Forelimb muscle (tissue), 1 donor: ENCODE data around the gene MAGI1. TPM values are rescaled to one million over a fixed set of nuclear protein-coding genes. Genes with fewer than 3 reads are reported as not detected.

Experiments used
- DNase-seq: peaks from one replicate; pipeline ENCODE4 v3.0.0-alpha.2; 2013; ENCODE audit warnings: low read depth
- polyA plus RNA-seq: library from polyadenylated mRNA; unstranded; fragments of 120-200 nt; gene quantifications from one replicate; pipeline ENCODE4 v1.2.1, GENCODE V29; 2013; ENCODE audit not compliant: insufficient read length

Gene MAGI1
- polyA plus RNA-seq, 1 donor: 12.3 TPM

DNA sequence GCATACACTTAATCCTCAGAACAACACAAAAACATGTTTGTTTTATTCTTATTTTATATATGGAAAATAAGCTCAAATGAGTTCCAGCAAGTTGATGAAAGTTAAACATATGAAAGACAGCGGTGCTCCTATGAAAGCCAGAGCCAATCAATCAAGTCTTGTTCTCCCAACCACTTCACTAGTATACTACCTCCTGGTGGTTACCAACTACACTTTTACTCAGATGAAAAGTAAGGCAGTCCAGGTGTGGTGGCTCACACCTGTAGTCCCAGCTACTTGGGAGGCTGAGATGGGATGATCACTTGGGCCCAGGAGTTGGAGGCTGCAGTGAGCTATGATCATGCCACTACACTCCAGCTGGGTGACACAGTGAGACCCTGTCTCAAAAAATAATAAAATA is 66.0 kb downstream of the MAGI1 start:
- no peak for DNase-seq

DNA sequence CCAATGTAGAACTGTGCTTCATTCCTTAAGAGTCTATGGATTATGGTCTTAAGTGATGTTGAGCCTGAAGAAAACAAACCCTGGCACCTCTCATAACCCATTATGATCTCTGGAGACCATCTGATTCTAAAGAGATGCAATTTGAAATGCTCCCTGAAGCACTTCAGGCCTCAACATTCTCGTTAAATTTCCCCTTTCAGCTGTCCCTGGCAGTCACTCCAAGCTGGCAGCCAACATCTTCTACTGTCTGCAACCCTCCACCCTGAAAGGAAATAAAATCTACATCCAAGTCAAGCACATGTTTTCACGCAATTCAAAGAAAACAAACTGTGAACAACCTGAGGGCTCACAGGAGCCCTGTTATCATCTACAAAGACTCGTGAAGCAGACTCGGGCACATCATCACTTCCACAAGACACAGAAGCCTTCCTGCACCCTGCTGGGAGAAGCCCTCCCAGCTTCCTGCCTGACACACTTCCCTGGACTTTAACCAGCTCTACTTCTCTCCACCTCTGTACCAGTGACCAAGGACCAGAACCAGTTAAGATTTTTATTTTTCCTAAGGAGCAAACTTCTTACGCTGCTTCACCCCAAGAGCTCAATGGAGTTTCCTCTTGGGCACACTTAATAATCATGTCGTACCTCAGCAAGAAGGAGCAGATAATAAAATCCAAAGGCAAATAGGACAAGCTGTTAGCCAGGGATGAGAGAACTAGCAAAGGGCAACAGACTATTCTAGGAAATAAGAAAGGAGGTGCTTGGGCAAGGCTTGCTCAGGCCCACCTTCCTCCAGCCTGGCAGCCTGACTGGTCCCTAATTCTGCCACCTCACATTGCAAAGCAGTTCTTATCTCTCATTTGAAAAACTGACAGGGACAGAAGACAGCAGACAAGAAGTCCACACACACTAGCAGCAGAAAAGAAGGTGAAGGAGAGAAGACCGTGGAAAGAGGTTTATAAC is 67.1 kb downstream of the MAGI1 start:
- no peak for DNase-seq

DNA sequence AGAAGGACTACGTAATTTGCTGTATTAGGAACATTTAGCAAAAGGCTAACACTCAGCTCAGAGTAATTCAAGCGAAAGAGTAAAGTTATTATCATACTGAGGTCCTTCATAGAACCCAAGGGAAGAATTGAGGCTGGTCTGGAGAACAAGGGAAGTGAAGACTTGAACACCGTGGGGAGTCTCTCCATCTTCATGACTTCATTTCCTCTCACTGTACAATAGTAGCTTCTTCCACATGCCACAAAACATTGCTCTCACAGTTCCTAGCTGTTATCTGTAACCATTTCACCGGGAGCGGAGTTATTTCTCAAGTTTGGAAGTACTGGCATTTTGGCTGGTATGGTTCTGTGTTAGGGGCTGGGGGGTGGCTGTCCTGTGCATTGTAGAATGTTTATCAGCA is 69.7 kb downstream of the MAGI1 start:
- DNase-seq: no peak

DNA sequence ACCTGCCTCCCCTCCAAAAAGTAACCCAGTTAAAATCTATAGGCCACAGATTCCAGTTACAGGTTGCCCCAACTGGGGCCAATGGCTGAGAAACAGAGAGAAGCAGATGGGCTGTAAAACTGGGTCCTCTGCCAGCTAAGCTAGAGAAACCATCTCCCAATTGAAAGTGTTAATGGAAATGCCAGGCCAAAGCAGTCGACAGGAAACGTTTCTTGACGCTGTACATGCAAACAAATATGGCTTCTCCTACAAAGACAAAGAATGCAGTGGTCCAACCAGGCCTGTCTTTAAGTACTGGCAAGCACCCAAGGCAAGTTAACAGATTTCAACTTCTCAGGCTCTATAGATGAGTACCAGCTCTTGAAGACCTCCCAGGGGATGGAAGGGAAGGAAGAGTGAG is 71.3 kb downstream of the MAGI1 start:
- no peak for DNase-seq

DNA sequence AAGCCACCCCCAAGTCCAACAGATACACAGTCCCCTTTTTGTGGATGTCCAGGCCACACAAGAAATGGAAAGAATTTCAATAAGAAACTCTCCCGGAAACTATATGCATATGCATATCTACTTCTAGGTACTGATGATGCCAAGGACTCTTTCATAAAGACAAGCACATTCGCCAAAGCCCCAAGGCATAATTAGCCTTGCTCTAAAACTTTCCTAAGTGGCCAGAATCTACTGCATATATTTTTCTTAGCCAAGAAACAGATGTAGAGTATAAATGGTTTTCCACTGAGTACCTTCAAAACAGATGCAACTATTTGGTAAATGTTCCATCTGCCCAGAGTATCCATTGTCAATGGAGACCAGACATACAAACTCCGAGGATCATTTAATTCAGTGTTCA is 73.9 kb downstream of the MAGI1 start:
- no peak for DNase-seq

DNA sequence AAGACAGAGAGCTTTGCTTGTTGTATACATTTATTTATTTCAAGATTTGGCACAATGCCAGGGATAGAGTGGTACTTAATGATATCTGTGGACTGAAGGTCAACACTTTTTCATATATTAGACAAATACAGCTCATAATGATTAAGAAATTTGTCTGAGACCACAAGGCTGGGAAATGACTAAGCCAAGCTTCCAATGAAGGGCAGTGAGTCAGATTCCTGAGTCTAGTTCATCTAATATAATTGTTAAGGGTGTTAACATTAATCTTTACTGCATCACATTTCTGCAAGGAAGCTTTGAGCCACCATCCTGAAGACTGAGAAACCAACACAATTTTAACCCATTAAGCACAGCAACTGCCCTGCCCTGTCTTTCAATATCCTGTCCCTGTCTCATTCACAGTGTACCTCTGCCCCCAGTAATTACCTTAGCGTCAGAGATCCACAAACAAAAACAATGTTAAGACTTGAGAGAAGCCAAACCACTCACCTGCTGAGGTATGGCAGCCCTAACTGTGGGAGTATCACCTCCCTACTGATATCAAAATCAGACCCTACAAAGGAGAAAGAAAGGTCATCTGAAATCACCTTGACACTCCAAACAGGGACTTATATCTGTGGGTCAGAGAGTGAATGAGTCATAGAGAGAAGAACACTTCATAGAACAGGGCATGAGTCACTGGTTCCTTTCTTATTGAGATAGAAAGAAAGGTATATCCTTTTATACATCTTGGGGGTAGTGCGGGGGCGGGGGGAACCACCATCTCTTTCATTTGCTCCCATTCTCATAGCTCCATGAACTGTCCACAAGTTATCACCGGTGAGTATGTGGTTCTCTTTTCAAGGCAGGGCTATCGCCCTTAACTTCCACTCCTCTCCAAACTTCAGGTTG is 74.7 kb downstream of the MAGI1 start:
- no peak for DNase-seq

DNA sequence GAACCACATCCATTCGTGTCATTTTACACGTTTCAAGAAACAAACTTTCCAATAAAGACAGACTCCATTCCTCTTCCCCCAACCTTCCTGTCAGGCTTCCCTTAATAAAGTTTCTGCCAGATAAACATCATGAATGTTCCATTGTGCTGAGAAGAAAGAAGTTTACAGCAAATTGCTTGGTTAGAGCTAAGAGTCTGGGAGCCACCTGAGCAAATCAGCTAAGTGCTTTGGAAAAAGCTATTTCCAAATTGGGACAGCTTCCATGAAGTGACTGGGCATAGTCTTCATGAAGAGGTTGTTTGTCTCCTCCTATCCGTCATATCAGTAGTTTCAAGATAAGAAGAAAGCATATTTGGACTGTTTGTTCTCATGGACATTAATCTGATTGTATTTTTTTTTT is 77.0 kb downstream of the MAGI1 start:
- no peak for DNase-seq

DNA sequence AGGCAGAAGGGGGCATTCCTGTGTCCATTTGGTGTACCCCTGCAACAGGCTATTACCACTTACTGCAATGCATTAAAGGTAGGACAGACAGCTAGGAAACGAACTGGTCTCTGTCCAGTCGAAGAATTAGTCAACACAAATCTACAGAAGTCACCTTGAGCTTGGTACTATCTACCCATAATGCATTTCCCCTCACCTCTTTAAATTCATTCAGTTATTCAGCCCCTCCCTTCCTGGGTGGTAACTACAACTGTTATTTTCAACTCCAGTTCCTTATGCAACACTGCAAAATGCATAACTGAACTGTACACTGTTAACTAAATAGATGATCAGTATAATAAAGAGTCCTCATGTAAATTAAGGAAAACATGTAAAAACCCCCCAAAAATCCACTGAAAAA is 77.6 kb downstream of the MAGI1 start:
- no peak for DNase-seq

DNA sequence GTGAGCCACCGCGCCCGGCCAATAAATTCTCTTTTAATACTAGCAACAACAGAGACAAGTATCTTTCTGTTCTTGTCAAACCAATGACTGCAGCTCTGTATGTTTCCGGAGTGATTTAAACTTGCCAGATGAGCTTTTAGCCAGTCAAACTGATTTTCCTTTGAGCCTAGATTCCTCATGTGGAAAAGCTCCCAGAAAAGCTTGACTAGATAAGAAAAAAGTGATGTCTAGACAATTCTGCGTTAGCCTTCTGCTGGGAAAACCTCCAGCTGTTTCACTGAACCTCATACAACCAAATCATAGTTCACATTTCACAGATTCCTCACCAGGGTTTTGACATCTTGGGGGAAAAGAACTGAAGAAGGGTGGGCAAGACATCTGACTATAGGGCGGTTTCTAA is 78.6 kb downstream of the MAGI1 start:
- no peak for DNase-seq

DNA sequence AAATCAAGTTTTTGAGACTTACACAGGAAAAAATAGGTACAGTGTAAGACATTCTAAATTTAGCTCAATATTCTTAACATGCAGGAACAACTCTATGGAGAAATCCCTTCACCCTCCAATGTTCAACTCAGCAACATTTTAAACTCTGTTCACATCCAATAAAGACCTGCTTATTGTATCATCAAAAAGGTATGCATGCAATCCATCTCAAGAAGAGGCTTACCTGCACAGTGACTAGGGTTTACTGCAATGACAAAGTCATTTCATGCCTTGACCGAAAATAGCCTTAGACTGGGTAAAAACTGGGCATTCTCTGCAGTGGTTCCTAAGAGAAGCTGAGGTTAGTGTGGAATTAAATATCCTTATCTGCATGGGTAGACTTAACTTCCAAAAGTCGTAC is 80.5 kb downstream of the MAGI1 start:
- DNase-seq: no peak

DNA sequence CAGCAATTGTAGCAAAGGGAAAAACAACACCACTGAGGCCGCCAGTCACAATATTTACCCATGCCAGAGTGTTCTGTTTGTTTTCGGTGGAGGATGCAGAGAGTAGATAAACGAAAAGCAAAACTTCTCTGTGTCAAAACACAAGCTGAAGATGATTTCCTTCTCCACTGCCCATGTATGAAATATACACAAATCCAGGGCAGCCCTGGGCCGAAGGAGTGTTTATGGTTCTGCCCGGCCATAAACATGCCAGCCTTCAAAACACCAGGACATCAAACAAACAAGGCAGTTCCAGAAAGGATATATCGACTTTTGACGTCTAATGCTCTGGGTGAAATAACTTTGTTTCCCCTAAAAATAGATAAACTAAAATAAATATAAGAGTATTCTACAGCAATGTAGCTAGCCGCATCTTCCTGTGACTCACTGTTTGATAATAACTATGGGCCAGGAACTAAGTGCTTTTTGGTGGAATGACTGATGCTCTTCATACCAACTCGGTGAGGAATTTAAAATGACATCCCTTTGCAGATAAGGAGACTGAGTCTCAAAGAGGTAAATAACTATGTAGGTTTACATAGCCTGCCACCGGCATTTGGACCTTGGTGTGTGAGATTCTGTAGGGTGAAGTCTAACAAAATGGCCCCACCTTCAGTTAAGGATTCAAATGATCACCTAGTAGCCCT is 82.8 kb downstream of the MAGI1 start:
- no peak for DNase-seq

DNA sequence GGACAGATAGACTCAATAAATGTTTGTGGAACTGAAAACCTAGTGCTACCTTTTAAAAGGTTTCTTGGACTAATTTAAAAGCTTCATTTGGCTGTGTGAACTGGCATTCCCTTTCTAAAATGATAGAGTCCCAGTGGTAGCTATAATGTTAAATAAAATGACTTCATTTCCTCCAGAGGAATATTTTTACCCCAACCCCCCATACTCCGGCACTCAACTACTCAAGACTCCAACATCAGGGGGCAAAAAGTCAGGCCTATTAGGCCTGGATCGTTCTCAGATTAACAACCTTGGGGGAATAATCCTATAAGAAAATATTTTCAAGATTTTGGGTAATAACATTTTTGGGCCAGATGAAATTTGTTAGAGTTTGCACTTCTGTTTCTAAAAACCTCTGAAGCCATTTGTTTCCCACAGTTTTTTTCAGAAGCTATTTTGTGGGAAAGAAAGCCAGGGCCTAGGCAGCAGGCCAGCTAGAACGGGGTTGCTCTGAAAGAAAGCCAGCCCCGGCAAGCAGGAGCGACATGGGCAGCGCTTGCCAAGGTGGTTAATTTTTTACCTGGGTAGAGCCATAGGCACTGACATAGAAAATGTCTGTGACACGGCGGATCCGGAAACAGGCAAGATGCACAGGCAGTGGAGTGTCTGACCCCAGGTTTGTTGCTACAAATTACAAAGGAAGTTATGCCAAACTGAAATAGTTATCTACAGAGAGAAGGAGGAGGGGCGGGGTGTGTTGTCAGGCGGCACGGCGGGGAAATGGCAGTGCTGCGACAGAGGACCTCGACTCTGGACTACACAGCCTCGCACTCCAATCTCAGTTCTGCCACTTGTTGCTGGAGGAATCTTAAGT is 84.6 kb downstream of the MAGI1 start:
- DNase-seq: no peak

DNA sequence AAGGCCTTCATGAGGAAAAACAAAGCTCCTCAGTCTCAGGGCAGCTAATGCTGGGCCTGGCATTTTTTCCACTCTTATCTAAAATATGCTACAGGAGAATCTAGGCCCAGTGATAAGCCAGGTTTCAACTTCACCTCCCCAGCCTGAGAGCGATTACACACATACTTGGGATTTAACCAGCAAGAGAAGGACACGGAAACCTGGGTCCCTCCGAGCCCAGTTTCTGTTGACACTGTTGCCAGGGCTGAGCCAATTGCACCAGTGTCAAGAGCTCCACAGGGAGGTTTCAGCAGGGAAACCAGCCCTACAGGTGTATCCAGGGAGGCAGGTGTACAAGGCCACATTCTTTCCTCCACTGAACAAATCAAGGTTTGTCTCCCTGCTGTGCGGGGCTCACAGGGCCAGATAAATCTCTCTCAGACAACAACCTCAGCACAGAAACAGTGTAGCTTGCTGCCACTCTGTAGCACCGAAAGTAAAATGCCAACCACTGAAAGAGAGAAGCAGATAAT is 85.4 kb downstream of the MAGI1 start:
- no peak for DNase-seq

DNA sequence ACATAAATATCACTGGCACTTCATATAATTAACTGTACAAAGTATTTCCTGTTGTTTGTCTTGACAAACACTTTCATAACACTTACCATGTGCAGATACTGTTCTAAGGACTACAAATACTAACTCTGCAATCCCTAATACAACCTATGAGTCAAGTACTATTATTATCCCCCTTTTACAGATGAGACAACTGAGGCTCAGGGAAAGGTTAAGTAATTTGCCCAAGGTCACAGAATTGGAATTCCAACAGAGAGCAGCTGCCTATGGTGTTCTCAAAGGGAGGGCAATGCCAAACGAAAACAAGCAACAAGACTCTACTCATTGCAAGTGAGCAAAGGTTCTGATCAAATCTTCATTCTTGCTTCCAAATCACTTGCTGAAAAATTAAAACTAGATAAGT is 85.9 kb downstream of the MAGI1 start:
- DNase-seq: no peak

DNA sequence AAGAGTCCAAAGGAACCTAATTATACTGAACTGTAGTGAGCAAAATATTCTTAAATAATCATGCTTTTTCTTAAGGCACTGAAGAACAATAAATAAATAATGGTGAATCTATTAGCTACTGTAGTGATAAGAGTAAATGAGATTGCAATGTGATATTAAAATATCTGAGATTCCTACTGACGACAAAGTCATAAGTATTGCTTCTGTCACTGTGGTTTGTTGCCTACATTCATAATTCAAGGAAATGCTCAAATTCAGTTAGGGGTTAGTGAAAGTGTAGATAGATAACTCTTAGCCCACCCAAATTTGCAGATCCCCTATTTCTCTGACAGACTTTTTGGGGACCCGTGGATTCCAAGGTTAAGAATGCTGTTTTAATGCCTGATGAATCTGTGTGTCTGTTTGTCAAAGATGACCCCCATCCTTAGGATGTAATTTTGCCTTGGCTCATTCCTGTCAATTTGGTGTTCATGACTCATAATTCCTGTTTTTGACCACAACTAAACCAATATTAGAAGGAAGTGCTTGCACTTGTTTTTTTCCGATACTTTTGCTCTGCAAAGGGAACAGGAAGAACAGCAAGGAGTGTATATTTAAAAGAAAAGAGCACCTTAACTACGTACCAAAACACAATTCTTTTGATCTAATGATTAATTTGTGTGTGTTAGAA is 86.7 kb downstream of the MAGI1 start:
- DNase-seq: no peak

DNA sequence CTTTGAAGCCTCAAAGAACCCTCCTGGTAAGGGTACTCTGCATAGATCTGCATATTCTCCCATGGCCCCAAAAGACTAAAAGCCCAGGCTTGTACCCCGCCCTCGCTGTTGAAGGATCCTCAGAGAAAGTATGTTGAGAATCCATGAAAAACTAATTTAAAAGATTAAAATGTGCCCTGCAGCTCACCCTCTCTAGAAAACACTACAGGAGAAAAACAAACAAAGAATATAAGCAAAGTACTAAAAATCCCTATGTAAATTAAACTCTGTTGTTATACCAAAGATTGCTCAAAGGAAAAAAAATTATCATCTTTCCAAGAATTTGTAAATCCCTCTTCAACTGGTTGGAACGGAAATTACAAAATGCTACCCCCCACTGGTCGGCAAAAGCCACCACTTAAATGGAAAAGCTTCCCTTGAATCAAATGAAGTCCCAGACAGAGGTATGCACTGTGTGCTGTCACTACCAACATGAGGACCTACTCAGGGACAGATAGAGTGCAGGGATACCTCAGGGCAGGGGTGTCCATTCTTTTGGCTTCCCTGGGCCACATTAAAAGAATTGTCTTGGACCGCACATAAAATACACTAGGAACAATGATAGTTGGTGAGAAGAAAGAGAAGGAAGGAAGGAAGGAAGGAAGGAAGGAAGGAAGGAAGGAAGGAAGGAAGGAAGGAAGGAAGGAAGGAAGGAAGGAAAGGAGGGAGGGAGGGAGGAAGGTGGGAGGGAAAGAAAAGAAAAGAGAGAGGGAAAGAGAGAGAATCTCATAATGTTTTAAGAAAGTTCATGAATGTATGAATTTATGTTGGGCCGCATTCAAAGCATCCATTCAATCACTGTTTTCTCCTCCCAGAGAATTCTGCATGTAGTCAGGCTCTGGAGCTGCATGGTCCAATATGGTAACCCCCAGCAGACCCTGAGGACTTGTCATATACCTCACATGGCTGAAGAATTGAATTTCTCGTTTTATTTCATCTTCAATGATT is 88.1 kb downstream of the MAGI1 start:
- DNase-seq: no peak

DNA sequence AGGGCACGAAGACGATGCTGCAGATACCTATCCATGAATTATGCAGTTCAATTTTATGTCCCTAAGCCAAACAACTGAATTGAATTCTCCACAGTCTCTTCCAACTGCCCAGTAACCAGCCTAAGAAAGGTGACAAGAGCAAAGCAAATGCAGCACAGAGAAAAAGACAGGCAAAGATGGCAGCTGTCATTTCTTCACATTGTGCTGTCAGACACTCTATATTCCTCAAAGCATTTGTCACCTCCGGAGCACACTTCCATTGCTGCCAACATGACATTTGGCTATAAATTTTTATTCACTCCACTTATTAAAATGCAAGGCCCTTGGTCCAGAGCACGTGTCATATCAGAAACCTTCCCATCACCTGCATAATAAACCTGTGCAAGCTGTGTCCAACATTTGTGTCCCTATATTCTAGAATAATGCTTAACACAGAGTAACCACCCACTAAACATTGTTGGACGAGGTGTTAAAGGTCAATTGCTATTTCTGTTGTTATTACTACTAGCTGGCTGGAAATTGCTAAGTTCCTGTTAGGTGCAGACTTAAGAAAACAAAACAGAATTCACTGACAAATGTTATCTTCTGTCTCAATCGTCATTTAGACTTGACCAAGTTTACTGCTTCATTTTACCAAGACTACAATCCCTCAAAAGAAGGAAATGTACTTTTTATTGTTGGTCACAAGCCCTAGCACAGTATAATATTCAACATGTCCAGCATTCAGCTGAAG is 89.7 kb downstream of the MAGI1 start:
- DNase-seq: no peak

DNA sequence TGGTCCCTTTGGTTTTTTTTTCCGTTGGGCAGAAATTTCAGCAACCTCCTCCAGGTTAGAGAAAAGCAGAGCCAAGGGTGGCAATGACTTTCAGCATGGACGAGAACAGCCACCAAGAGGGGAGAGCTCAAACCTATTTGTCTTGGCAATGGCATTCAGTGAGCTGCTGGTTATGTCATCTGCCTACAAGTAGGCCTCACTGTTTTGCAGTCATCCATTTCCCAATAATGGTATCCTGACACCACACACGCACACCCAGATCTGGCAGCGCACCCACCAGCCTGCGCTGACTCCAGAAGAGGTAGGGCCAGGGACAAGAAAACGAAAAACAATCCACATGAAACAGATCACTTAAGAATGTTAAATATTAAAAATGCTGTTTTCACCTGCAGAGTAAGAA is 92.3 kb downstream of the MAGI1 start:
- DNase-seq: no peak
